Superior temporal gyrus (tissue), 1 donor: ENCODE measurements around the gene CFAP77.

Source experiments
- DNase-seq: peaks from one replicate; pipeline ENCODE4 v3.0.0-alpha.2; 2016; ENCODE audit errors: extremely low spot score

Gene CFAP77

GRCh38 chr9:132595319-132595718 is 185.3 kb downstream of the CFAP77 start:
- DNase-seq: no peak

- no peak for DNase-seq
These were observed 186.2 kb downstream of the CFAP77 start for GRCh38 chr9:132596200-132596599.

GRCh38 chr9:132597073-132597775 is 187.2 kb downstream of the CFAP77 start:
- no peak for DNase-seq

GRCh38 chr9:132600326-132600984 is 190.4 kb downstream of the CFAP77 start:
- no peak for DNase-seq

GRCh38 chr9:132602207-132602606 is 192.2 kb downstream of the CFAP77 start:
- no peak for DNase-seq

- DNase-seq: no peak
These were observed 195.4 kb downstream of the CFAP77 start for GRCh38 chr9:132605387-132605786.

- no peak for DNase-seq
These were observed 196.1 kb downstream of the CFAP77 start for GRCh38 chr9:132606066-132606465.

DNA sequence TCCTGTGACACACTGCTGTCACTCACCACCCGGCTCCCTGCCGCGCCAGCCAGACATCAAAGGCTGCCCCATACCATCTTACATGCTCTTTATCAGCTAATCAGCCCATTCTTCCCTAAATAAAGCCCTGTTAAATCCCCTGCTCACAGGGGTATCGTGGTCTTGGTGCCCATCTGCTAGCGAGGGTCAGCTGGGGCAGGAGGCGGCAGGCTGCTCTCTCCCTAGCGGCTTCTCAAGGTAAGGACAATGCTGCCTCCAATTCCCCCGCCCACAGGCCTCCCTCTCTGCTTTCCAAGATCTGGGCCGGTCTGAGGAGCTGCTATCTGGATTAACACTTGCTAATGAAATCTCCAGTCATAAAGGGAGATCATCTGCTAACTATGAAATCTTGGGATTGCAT is 199.2 kb downstream of the CFAP77 start:
- peak; percentile 26 for DNase-seq

DNA sequence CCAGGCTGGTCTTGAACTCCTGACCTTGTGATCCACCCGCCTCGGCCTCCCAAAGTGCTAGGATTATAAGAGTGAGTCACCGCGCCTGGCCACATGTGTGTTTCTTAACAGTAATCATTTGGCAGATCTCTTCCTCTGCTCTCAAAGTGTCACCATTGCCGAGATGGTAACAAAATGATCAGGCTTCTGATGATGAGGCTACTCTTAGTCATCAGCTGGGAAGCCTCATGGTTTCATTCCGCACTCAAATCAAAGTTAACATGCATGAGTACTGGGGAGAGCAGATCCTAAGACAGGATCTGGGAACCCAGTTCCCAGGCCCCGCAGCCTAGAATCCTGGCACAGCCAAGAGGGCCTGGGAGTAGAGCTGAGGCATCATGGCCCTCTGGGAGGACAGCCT is 199.8 kb downstream of the CFAP77 start:
- DNase-seq: no peak

- no peak for DNase-seq
These were observed 200.7 kb downstream of the CFAP77 start for GRCh38 chr9:132610661-132611060.

- no peak for DNase-seq
These were observed 204.3 kb downstream of the CFAP77 start for GRCh38 chr9:132614324-132614723.

DNA sequence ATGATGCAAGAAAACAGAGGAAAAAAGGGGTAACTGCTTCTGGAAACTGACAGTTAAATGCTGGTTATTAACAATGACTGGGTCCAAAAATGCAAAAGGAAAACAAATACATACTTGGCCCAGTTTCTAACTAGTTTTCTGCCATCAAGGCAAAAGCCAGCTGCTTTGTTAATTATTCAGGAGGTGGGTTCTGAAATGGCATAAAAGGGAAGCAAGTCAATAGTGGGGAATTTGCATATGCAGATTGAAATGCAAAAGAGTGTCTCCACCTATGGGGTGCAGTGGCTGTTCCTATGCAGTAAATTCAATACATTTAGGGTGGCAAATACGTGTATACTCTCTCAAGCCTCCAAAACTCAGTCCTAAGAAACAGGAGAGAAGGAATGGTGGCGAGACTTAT is 205.8 kb downstream of the CFAP77 start:
- DNase-seq: no peak

GRCh38 chr9:132616725-132617124 is 206.7 kb downstream of the CFAP77 start:
- no peak for DNase-seq

GRCh38 chr9:132622159-132622558 is 212.1 kb downstream of the CFAP77 start:
- DNase-seq: no peak
